ENCODE measurements around the gene IRF1.

GRCh38 chr5:132468656-132469379 lies 21.8 kb downstream of the IRF1 start:
- TF ChIP-seq POLR2A (IDR thresholded peaks at IDR 0.05), result no peak
- TF ChIP-seq CTCF (IDR thresholded peaks at IDR 0.05), result no peak

All from esophagus squamous epithelium (tissue), 4 donors.